ENCODE data around the gene TSPAN17.
"Not testable (repeated sequence)": the region's sequence is repeated elsewhere in the genome, so short reads cannot be mapped to it uniquely, and the experiment has no call there.

Gene TSPAN17

DNA sequence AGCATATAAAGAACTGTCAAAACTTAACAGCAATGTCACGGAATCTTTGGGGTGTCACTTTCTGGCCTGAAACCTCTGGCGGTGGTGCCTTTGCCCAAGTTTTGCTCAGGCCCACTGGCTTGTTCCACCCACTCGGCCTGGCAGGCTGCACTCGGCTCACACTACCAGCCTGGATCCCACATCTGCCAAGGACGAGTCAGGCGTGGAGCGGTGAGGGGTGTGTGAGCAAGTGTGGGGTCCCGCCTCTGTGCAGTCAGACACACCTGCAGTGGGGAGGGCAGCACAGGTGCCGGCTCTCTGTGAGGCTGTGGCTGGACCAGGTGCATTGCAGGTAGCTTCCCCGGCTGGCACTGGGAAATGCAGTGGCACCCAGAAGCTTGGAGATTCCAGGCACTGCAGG lies 40.0 kb downstream of the TSPAN17 start:
- DNase-seq: no peak

DNA sequence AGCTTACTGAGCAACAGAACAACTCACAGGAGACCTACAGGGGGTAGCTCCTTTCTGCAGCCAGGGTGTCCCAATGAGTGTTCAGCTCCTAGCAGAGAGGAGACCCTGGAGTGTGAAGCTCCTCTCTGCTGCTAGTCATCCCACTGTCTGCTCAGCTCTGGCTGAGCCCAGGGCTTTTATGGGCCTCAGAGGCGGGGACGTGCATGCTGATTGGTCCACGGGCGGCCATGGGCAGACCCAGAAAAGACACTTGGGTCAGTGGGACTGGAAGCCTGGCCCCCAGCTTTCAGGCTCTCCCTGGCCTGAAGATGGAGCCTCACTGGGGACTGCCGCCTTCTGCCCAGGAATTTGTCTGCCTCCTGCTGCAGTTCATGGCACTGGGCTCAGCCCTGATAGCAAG lies 40.6 kb downstream of the TSPAN17 start:
- DNase-seq: no peak

DNA sequence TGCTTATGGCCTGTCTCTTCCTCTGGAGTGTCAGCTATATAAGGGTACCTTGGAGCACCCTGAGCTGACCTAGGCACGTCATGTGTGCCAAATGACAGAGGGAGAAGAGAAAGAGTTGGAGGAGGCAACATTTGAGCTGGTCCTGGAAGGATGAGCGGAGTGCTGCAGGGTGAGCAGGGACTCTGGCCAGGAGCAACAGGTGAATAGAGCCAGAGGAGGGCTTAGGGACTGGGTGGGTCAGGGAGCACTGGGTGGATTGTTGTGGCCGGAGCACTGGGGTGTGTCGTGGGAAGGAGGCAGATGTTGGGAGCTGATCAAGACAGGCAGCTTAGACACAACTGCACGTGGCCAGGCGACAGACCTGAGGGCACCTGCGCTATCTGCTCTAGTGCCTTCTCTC lies 43.6 kb downstream of the TSPAN17 start:
- DNase-seq: no peak

DNA sequence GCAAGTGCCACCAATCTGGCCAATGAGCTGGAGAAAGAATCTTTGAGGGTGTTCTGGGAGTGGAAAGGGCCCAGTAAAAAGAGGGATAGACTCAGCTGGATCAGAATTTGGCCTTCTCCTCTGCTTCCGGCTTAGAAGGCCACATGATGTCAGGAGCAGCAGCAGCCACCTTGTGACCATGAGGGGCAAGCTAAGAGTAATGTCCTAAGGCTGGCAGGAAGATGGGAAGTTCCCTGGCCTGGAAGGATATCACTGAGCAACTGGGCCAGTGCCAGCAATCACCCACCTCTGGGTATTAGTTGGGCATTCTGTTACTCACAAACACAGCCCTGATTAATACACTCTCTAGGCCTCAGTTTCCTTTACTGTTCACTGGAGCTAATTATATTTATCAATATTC lies 44.2 kb downstream of the TSPAN17 start:
- DNase-seq: no peak

DNA sequence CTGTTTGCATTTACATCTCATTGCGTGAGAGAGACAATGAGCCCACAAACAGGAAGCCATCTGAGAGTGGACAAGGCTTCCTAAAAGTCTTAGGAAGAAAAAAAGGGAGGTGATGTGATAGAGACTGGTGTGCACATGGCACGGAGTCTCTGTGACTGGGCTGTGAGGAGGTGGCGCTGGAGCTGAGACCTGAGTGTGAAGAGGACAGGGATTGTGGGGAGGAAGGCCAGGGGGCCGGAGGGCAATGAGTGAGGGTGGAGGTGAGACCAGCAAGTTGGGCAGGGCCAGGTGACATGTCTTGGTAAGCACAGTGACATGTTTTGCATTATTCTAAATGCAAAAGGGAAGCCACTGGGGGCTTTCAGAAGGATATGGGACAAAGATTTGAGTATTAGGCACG lies 45.0 kb downstream of the TSPAN17 start:
- DNase-seq: no peak

DNA sequence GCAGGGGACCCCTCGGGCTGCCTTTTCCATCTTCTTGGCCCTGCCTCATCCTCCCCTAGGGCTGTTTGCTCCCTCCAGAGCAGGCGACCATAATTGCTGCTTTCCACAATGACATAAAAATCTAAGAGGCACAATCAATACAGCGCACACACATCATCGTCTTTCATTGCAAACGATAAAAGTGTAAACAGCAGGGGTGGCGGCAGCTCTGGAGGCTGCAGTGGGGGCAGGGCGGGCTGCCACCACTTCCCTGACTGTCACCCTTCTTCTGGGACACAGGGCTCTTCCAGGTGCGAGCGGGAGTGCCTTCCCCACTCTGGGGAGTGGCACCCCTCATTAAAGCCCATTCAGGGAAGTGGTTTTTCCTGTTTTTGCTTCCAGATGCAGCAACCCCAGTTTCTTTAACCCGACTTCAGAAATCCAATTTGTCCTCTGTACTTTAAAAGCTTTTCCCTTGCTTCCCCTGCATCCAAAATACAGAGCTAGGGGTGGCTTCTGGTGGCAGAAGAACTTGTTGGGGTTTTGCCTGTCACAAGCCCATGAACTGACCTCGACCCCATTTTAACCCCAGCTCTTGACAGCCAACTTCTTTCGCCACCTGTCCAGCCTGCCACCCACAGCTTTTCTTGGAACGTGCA lies 45.7 kb downstream of the TSPAN17 start:
- DNase-seq: no peak

DNA sequence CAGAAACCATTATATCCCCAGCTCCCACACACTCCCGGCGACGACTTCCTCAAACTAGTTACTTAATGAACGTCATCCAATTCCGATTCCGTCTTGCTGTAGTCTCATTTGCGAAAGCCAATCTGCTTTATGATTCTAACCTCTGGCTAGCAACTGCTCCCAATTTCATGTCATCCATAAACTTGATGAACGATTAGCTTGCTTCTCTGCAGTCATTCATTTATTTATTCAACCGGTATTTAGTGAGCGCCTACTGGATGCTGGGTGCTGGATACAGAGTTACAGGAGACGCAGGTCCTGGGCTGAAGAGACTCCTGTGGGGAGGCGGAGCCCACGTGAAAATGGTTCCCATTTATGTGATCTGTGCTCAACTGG lies 46.2 kb downstream of the TSPAN17 start:
- DNase-seq: no peak

DNA sequence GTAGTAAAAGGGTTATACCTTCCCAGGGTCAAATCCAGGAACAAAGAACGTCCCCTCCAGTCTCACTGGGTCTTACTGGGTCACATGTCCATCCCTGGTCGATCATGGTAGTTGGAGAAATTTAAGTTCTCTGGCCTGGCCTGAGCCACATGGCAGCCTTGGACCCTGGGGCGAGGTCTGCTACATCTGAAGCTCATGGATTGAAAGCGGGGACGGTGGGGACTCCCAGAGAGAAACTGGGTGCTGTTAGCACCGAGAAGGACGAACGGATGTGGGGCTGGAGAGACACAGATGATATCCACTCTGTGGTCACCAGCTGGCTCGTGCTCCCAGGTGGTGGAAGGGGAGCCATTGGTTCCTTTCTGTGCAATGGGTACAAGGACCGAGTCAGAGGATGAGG lies 46.9 kb downstream of the TSPAN17 start:
- no peak for DNase-seq

DNA sequence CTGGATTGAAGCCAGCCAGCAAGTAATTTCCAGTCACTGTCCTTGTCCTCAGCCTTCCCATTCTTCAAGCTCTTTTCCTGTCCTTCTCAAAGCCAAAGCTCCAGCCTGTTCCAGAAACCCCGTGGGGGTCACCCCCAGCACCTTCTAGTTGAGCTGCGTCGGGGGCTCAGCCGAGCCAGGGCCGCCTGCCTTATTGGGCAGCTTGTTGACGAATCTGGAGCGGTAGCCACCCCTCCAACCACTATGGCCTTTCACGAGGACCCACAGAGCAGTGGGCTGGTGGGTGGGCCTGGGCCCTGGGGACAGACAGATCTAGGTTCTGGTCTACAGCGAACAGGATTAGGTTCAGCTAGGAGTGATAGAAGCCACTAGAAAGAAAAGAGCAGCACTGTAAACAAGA lies 47.3 kb downstream of the TSPAN17 start:
- DNase-seq: no peak

DNA sequence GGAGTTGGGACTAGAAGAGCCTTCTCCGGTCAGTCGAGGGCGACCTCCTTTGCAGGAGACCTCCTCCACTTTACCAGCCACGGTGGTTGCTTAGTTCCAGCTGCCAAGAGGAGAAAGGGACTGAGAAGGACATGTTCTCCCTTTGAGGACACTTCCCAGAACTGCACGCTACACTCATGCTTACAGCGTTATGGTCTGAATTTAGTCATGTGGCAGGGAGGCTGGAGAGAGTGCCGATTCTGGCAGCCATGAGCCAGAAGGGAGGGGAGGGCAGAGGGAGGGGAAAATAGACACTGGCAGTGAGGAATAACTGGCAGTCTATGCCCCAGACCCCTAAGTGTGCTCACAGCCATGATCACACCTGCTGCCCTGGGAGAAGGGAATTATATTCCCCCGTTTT lies 47.8 kb downstream of the TSPAN17 start:
- no peak for DNase-seq

DNA sequence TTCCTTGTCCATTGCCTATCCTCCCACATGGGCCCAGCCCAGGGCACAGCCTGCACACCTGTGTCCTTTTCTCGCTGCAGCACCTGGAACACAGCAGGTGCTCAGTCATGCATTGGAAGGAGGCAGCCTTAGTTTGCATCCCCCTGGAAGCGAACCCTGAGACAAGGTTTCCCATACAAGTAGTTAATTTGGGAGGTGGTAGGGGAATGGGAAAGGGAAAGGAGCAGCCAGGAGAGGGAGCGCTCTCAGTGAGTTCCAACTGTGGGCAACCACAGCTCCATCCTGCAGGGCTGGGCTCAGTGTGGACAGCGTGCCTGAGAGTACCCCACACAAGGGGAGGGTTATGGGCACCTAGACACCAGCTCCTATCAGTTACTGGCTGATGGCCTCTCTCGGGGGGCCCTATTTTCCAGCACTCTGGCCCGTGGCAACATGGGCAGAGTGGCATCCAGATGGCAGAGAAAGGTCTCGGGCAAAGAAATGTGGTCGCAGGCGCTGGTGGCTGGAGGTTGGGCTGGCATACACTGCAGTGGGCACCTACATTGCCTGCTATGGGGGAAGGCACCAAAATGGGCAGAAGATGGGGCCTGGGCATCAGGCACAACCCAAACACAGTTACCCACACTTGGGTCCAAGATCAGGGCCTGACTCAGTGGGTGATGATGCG lies 50.1 kb downstream of the TSPAN17 start:
- no peak for DNase-seq

DNA sequence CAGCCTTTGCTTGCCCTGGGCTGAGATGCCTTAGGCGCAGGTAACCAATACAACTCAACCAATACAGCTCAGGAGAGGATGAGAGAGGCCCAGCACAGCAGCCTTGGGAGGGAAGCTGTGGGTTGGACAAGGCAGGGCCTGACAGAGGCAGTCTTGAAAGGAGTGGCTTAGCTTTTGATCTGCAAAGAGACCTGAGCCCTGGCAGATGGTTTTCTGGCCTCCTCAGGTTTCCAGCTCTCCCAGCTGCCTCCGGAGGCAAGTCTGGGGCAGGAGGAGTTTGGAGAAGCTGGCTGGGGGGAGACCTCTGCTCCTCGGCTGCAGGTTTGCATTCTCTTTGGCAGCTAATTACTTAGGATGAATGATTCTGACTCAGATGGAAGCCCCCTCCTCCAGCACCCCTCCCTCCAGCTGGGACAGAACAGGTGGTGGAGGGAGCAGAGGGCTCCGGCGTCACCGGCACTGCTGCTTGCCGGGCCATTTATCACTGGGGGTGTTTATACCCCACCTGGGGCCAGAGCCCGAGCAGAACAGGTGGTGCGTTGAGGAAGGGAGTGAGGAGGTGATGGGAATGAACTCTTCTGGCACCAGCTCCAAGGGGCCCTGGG lies 50.8 kb downstream of the TSPAN17 start:
- no peak for DNase-seq

DNA sequence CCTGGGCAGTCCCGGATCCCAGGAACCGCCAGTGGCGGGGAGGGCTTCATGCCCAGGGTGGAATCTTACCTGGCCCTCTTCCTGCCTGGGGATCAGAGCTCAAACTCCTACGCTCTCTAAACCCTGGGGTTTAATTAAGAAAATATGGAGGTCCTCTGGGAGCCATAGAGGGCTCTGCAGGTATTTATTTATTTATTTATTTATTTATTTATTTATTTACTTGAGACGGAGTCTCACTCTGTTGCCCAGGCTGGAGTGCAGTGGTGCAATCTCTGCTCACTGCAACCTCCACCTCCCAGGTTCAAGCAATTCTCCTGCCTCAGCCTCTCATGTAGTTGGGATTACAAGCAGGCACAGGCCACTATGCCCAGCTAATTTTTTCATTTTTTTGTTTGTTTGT lies 52.2 kb downstream of the TSPAN17 start:
- DNase-seq: not testable (repeated sequence)

DNA sequence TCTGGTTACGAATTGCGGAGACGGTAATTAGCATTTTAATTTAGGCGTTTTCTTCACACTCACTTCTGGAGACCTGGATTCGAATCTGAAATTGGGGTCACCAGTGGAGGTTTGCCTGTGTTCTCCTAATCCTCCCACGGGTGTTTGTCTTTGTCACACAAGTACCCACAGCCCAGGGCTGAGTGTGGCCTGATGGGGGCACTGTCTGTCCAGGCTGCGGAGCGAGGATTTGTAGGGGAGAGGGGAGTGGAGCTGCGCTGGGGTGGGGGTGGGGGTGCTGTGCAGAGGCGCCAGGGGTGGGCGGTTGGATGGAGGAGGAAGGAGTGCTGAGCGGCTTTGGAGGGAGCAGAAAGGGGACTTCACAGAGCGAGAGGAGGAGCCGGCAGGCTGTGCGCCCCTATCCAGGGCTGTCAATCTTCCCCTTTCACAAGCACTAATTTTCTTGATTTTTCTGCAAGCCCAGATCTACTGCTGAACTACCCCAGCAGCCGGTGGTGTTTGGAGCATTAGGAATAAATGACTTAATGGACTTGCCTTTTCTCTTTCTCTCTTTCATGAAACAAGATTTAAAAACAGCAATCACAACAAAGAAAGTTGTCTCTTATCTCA lies 53.1 kb downstream of the TSPAN17 start:
- no peak for DNase-seq

DNA sequence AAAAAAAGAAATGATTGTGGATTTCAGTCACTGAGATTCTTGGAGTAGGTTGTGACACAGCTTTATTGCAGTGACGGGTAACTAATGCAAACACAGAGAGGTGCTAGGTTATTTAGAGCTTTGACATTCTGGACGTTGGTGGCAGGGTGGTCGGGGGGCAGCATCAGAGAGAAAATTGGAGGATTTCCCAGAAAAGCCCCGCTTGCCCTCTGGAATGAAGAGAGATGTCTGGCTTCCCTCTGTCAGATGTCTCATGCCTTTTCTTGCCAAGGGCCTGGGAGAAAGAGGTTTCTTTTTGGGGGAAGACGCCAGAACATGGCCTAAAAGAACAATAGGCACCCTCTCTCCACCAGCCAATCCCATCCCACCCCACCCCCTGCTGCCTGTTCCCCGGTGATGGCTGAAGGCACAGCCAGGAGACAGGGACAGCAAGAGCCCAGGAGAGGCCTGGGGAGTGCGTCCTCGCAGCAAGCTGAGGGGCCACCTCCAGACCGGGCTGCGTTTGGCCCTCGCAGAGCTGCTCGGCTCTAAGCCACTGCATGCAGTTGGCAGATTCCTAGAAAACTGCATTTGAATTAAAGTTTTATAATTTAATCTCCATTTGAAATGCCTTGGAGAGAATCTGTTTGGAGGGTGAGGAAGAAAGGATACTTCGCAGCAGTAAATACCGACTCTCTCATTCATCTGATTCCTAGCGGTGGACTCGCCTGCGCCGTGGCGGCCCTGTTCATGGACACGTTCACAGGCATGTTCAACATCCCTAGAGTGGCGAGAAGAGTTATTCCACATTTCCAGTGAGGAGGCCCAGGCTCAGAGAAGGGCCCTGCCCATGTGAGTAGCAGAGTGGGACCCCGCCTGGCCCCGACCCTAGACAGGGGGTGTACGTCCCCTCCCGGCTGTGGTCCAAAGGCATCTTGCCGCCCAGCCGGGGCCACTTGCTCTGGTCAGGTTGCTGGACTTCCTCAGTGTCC lies 55.7 kb downstream of the TSPAN17 start:
- no peak for DNase-seq

DNA sequence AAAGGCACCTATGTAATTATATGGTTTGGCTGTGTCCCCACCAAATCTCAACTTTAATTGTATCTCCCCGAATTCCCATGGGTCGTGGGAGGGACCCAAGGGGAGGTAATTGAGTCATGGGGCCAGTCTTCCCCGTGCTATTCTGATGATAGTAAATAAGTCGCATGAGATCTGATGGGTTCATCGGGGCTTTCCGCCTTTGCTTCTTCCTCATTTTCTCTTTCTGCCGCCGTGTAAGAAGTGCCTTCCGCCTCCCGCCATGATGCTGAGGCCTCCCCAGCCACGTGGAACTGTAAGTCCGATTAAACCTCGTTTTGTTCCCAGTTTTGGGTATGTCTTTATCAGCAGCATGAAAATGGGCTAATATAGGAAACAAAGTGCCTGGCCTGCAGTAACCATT lies 56.6 kb downstream of the TSPAN17 start:
- DNase-seq: no peak

DNA sequence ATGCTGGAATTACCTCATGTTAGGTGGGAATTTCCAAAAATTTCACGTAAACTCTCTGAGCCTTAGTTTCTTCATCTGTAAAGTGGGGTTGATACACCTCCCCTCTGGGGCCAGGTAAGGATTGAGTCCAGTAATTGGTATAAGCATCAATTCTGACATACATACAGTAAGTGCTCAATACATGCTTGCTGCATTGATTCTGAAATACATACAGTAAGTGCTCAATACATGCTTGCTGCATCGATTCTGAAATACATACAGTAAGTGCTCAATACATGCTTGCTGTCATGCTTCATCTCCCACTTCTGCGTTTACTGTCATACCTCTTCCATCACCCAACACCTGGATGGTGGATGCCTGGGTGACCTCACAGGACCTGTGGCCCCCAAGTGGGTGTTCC lies 57.1 kb downstream of the TSPAN17 start:
- DNase-seq: no peak

DNA sequence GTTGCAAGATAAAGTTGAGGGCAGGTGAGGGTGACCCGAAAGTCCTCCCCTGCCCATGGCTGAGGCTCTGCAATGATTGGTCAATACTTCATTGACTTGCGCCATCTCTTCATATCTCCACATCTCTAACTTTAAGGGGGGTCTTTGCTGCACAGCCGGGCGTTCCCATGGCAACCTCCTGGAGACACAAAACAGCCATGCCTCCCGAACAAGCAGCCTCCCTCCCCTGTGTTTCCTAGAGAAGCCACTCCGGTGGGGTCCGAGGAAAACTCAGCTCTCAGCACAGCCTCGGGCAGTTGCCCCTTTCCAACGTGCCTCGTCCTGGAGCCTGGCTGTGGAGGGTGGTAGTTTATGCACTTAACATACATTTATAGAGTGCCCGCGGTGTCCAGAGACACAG lies 57.5 kb downstream of the TSPAN17 start:
- no peak for DNase-seq
